HepG2 (cell line): ENCODE results near the gene ACAT2. TPM values are rescaled to one million over a fixed set of nuclear protein-coding genes. Genes with fewer than 3 reads are reported as not detected.

Source experiments
- ELF4 ChIP-seq: sonication (generic); formaldehyde crosslinking; IDR thresholded peaks from 2 replicates; pipeline ENCODE4 v1.5.0; 2020; ENCODE audit warnings: missing genetic modification reagents, mild to moderate bottlenecking, moderate library complexity, borderline replicate concordance
- HMGA1 ChIP-seq: sonication (generic); formaldehyde crosslinking; conservative IDR thresholded peaks from 2 replicates; pipeline ENCODE4 v1.4.0; 2020; ENCODE audit warnings: missing genetic modification reagents
- RARG ChIP-seq: sonication (generic); formaldehyde crosslinking; IDR thresholded peaks from 2 replicates; pipeline ENCODE4 v1.4.0; 2020; ENCODE audit warnings: low read depth, mild to moderate bottlenecking, missing genetic modification reagents
- ZBTB3 ChIP-seq: sonication (generic); formaldehyde crosslinking; IDR thresholded peaks from 2 replicates; pipeline ENCODE4 v1.4.0; 2020; ENCODE audit warnings: low read depth, mild to moderate bottlenecking, moderate library complexity, missing genetic modification reagents, borderline replicate concordance
- ZBTB42 ChIP-seq: sonication (generic); formaldehyde crosslinking; IDR thresholded peaks from 2 replicates; pipeline ENCODE4 v1.5.0; 2020; ENCODE audit warnings: mild to moderate bottlenecking, missing genetic modification reagents
- ZKSCAN1 ChIP-seq: fragments of 150-350 bp; IDR thresholded peaks from 2 replicates; pipeline ENCODE4 v1.6.1; 2014; ENCODE audit warnings: low read length
- ZNF10 ChIP-seq: sonication (generic); formaldehyde crosslinking; IDR thresholded peaks from 2 replicates; pipeline ENCODE4 v1.4.0; 2020; ENCODE audit warnings: mild to moderate bottlenecking, low read depth, missing genetic modification reagents, borderline replicate concordance
- ZNF180 ChIP-seq: sonication (generic); formaldehyde crosslinking; IDR thresholded peaks from 2 replicates; pipeline ENCODE4 v1.4.0; 2020; ENCODE audit warnings: low read depth, missing genetic modification reagents, borderline replicate concordance
- ZNF205 ChIP-seq: IDR thresholded peaks from 2 replicates; pipeline ENCODE4 v1.6.1; 2018; ENCODE audit warnings: missing biosample characterization, missing genetic modification reagents
- ZNF558 ChIP-seq: sonication (generic); formaldehyde crosslinking; IDR thresholded peaks from 2 replicates; pipeline ENCODE4 v1.9.0; 2022; ENCODE audit warnings: mild to moderate bottlenecking, missing genetic modification reagents, borderline replicate concordance
- ZNF589 ChIP-seq: sonication (generic); formaldehyde crosslinking; conservative IDR thresholded peaks from 2 replicates; pipeline ENCODE4 v1.8.0; 2022; ENCODE audit warnings: mild to moderate bottlenecking, moderate library complexity, missing genetic modification reagents
- ZSCAN30 ChIP-seq: sonication (generic); formaldehyde crosslinking; IDR thresholded peaks from 2 replicates; pipeline ENCODE4 v1.5.0; 2020; ENCODE audit warnings: mild to moderate bottlenecking, missing genetic modification reagents
- polyA plus RNA-seq, 8 experiments: library from polyadenylated mRNA; depleted of rRNA in 3 of 8; stranded (reverse) in 7 of 8; unstranded in 1 of 8; fragments of >200 nt; fragmentation: Illumina TruSeq in 4 of 8; extraction: Trizol in 4 of 8; gene quantifications; 2 replicates each; pipeline versions ENCODE4 v1.2.1 to v1.2.3, GENCODE V29; 2011 to 2016; ENCODE audit warnings: low read depth in 4 of 8, missing spikeins in 1 of 8, mixed read lengths in 1 of 8; ENCODE audit not compliant: insufficient read depth in 1 of 8
- total RNA-seq, 5 experiments: library from RNA; depleted of rRNA; stranded (reverse); fragments of >200 nt; fragmentation: Illumina TruSeq; extraction: Trizol; gene quantifications; 2 replicates each; pipeline ENCODE4 v1.2.3, GENCODE V29; 2016; ENCODE audit warnings: low read depth in 1 of 5
- TF ChIP-seq, protein P1 (sequence below): sonication (generic); formaldehyde crosslinking; IDR thresholded peaks from 2 replicates; pipeline ENCODE4 v1.5.0; 2020; ENCODE audit warnings: mild to moderate bottlenecking, missing genetic modification reagents

The ACAT2 gene
- total and polyA plus RNA-seq, 2 of the 13 experiments (the other 11 are each of a cell fraction or from before 2014, with no cell fraction given), result 121 to 534 TPM

DNA sequence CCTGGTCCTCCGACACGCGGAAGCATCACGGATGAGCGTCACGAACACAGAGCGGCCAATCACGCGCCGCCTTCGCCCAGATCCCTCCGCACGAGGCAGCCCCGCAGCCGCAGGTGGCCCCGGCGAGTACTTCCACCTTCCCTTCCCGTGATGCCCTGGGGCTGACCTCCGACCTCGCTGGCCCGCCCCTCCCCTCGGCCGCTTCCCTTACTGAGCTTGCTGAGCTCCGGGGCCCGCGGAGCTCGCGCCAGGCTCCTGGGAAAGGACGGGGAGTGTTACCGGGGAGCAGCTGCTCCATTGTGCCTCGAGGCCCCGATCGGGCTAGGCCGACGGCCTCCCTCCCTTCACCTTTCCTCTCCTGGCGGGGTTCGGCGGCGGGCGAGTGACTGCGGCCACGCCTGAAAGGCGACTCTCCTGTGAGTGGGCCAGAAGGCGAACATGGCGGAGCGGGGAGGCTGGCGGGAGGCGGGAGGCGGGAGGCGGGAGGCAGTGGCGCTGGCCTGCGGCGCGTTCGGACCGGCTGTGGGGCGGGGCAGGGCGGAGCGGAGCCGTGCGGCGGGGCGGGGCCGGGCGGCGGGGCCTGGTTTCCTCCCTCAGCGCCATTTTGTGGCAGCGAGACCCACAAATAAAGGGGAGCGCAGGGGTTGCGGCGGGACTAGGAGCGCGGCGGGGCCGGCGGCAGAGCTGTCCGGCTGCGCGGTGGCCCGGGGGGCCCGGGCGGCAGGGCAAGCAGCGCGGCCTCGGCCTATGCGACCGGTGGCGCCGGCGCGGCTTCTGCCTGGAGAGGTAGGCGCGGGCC, 34.7 kb upstream of the ACAT2 start, which contains the start of gene WTAP (continued):
- TF ChIP-seq, protein P1, sequence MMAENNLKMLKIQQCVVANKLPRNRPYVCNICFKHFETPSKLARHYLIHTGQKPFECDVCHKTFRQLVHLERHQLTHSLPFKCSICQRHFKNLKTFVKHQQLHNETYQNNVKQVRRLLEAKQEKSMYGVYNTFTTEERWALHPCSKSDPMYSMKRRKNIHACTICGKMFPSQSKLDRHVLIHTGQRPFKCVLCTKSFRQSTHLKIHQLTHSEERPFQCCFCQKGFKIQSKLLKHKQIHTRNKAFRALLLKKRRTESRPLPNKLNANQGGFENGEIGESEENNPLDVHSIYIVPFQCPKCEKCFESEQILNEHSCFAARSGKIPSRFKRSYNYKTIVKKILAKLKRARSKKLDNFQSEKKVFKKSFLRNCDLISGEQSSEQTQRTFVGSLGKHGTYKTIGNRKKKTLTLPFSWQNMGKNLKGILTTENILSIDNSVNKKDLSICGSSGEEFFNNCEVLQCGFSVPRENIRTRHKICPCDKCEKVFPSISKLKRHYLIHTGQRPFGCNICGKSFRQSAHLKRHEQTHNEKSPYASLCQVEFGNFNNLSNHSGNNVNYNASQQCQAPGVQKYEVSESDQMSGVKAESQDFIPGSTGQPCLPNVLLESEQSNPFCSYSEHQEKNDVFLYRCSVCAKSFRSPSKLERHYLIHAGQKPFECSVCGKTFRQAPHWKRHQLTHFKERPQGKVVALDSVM (CRISPR knock-in tag), result peak; percentile 86; the same call in 1 of the 2 replicates
- TF ChIP-seq RARG (CRISPR knock-in tag), result no peak; the same call in 1 of the 2 replicates
- peak; percentile 62; the same call in 1 of the 2 replicates for TF ChIP-seq ZNF558 (CRISPR knock-in tag)
- TF ChIP-seq ZBTB3 (CRISPR knock-in tag), result peak; percentile 91
- no peak for TF ChIP-seq HMGA1 (CRISPR knock-in tag)
- peak; percentile 96 for TF ChIP-seq ZNF205 (CRISPR knock-in tag)
- TF ChIP-seq ELF4 (CRISPR knock-in tag), result peak; percentile 87; the same call in 1 of the 2 replicates
- TF ChIP-seq ZSCAN30 (CRISPR knock-in tag), result no peak; the same call in 1 of the 2 replicates
- TF ChIP-seq ZBTB42 (CRISPR knock-in tag), result peak; percentile 97
- 0 out of 2 replicates have a peak, but pooled peaks have one; percentile 19 for TF ChIP-seq ZKSCAN1
- no peak for TF ChIP-seq ZNF10
- TF ChIP-seq ZNF589 (CRISPR knock-in tag), result peak; percentile 92; the same call in 1 of the 2 replicates
- peak; percentile 44; the same call in 1 of the 2 replicates for TF ChIP-seq ZNF180 (CRISPR knock-in tag)
- TF ChIP-seq, all 625 proteins: peak for 509
